HG03060 (cell line): ENCODE data around the gene ADARB2.
"Not testable (repeated sequence)": the region's sequence is repeated elsewhere in the genome, so short reads cannot be mapped to it uniquely, and the experiment has no call there.

Source experiments
- ATAC-seq: cut with Tn5 transposase; IDR thresholded peaks from one replicate; pipeline ENCODE4 v1.9.1; 2021; ENCODE audit warnings: low read depth, moderate number of reproducible peaks; ENCODE audit not compliant: unreplicated experiment

Gene ADARB2

GRCh38 chr10:1404323-1405260 is 332.7 kb downstream of the ADARB2 start:
- ATAC-seq = no peak

GRCh38 chr10:1403508-1404322 is 333.6 kb downstream of the ADARB2 start:
- ATAC-seq = no peak

GRCh38 chr10:1402816-1403507 is 334.4 kb downstream of the ADARB2 start:
- ATAC-seq = no peak

GRCh38 chr10:1402016-1402770 is 335.1 kb downstream of the ADARB2 start:
- ATAC-seq = no peak

GRCh38 chr10:1401071-1401965 is 336.0 kb downstream of the ADARB2 start:
- ATAC-seq = no peak

GRCh38 chr10:1400101-1401070 is 336.9 kb downstream of the ADARB2 start:
- no peak for ATAC-seq

- no peak for ATAC-seq
These were observed 337.8 kb downstream of the ADARB2 start for GRCh38 chr10:1399431-1400100.

- no peak for ATAC-seq
These were observed 338.5 kb downstream of the ADARB2 start for GRCh38 chr10:1398626-1399410.

- ATAC-seq = not testable (repeated sequence)
These were observed 339.2 kb downstream of the ADARB2 start for GRCh38 chr10:1398116-1398515.

GRCh38 chr10:1396297-1396635 is 341.1 kb downstream of the ADARB2 start:
- no peak for ATAC-seq

- ATAC-seq = no peak
These were observed 341.6 kb downstream of the ADARB2 start for GRCh38 chr10:1395481-1396296.

GRCh38 chr10:1395025-1395480 is 342.3 kb downstream of the ADARB2 start:
- ATAC-seq = no peak

GRCh38 chr10:1394155-1394912 is 343.0 kb downstream of the ADARB2 start:
- no peak for ATAC-seq

- no peak for ATAC-seq
These were observed 343.8 kb downstream of the ADARB2 start for GRCh38 chr10:1393481-1393880.

GRCh38 chr10:1392127-1392526 is 345.2 kb downstream of the ADARB2 start:
- ATAC-seq = no peak
